NK-92 (cell line): ENCODE data around the gene PSMD11.

Experiments used
- DNase-seq: peaks from one replicate; lab custom pipeline; 2025; ENCODE audit not compliant: unreplicated experiment; lab: John Stamatoyannopoulos, UW

PSMD11 gene

GRCh38 chr17:32489320-32490100 is 45.2 kb downstream of the PSMD11 start:
- DNase-seq = no peak

DNA sequence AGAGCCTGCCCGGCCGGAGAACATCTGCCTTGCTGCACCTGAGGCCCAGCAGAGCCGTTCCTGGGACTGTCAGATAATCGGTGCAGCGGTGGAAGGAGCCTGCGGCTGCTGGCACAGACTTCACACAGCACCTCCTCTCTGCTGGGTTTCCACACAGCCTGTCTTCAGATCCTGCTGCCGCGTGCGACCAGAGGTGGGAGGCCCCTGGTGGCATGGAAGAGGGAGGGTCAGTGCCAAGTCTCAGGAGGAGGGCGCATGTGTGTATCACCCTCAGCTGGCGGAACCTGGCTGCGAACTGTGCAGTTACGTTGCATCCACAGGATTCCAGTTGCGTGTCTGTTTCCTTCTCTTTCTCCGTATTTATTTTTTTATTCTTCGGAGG is 45.8 kb downstream of the PSMD11 start:
- DNase-seq = no peak

GRCh38 chr17:32491371-32492263 is 47.3 kb downstream of the PSMD11 start:
- DNase-seq = no peak

- DNase-seq = no peak
Measured at GRCh38 chr17:32492264-32492589, 47.9 kb downstream of the PSMD11 start.

DNA sequence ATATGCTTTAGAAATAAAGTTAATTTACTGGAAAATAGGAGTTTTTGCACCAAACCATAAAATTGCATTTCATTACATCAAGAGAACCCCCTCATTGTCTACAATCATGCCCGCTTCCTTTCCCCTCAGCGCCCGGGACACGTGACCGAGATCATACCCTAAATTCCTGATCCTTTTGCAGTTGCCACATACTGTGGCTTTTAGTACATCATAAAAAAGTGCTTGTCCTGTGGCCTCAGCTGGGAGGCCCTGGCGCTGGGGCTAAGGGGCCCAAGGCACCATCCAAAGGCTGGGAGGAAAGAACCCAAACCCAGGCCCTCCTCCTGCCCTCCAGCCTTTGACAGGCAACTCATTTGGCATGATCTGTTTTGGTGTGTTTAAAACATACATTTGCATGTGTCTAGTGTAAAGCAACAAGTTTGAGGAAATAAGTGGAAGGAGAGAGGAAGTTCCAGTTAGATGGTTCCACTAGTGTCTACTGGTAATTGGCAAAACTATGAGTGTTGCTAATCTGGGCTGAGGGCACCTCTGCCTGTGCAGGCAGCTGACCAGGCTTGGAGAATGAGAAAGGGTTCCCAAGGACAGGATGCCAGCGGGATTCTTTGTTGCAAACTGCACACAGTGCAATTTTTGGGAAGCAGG is 48.5 kb downstream of the PSMD11 start:
- DNase-seq = no peak

DNA sequence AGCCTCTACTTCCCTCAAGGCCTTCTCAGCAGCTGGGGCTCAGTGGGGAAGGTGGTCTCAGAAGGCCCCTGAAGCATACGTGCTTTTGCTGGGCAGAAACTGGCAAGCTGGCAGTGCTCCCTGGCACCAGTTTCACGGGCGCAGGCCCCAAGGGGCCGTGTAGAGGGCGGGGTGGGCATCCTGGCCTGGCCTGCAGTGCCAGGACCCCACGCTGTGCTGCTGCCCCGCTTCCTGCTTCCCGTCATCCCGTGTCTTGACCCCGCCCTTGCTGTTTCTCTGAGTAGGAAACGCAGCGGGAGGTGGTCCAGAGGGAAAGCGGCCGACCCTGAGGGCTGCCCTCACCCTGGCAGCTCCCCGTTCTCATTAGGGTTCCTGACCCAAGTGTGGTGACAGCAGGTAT is 49.3 kb downstream of the PSMD11 start:
- DNase-seq = no peak

DNA sequence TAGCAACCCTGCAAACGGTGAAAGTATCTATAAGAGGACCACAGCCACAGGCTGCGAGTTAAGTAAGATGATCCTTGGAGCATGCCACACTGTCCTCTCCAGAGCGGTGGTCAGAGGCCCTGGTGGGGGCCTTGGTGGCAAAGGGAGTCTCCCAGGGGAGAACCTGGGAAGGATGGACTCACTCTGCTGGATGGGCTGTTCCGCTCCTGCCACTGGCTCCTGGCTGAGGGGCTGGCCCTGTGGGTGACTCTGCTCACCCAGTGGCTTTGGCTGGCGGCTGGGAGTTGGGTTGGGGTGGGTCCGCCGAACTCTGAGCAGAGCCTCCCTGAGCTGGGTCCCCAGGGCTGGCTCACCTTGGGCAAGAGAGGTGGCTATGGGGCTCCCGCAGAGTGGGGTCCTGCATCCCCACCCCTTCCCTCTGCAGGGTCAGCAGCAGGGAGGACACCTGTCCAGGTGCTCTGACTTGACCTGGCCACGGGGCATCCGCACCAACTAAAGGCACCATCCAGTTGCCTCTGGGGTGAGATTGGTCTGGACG is 49.7 kb downstream of the PSMD11 start:
- DNase-seq = no peak

DNA sequence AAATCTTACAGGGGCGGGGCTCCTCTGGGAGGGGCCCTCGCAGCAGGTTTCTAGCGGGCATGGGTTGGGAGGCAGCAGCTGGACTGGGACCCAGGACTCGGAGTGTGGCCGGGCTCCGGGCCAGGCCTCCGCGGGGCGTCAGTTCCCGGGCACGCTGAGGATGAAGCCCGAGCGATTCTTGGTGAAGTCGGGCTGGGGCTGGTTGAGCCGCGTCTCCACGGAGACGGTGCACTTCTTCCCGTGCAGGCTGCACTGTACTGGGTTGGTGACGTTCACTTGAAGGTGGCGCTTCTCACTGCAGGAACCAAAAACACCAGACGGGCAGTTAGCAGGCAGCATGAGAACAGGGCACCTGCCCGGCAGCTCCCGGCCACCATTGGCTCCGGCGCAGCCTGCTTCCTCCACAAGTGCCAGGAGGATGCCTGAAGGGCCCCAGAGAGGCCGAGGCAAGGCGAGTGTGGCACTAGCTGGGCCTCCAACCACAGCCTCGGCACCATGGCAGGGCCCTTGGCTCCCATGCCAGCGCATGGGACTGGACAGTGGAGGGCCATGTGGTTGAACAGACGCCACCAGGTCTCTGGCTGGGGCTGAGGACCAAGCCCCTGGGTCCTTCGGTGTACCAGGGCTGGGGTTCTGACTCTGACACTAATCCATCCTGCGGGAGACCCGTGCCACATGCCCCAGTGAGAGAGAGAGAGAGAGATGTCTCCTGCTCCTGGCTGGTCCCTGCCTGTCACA is 50.5 kb downstream of the PSMD11 start:
- no peak for DNase-seq

DNA sequence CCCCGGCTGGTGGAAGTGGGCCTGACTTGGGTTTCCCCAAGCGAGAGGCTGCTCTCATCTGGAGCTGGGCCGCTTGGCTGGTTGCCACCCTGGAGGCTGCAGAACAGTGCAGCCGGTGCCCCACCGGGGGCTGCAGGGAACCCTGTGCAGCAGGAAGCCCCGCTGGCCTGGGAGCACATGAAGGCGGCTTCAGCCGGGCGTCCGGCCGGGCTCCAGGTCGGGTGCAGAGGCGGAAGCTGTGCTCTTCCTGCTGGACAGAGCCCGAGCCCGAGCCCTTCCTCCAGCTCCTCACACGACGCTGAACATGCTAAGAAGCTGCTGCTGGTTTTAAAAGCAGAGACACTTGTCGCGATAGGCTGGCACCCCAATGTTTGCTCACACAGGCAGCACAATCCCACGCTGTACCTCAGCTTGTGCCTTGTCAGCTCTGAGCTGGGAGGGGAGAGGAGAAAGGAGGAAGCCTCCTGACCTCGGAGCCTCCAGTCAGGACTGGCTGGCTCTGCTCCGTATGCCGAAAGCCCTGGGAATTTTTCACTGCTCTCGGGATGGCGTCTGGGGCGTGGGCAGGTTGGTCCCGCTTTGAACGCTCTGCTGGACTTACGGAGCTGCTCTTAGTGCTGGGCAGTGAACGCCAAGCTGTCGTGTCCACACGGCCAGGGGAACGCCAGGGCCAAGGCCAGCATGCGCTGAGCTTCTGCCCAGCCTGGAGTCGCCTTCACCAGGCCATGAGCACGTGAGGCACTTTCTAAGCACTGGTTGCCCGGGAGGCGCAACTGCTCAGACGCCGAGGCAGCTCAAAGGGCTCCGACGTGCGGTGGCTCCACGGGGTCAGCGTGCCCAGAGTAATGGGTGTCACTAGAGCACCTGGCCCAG is 51.3 kb downstream of the PSMD11 start:
- DNase-seq = no peak

DNA sequence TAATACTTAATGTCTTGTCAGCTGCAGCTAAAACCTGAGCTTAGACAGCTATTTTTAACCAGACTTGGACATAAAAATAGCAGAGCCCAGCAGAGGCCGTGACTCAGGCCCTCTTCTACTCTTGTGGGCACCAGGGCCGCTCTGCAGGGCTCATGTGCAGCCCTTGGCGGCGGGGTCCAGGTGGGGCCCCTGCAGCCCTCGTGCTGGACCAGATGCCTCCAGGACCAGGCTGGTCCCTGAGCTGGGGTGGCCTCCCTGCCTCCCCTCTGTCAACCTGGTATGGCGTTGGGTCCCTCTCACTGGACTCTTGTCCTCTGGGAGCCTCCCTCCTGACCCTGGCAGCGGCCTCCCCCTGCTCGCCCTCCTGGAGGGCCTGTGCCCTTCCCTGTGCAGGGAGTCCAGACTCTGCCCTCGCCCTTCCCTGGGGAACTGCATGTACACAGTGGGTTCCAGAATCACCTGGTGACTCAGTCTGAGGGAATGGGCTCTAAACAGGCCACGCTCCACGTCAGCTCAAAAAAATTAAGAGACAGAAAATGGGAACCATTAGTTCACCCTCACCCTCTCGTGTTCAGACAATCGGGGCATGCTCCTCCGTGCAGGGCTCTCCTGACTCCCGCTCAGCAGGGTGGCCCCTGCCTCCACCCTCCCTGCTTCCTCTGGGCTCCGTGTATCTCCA is 52.2 kb downstream of the PSMD11 start:
- no peak for DNase-seq

- DNase-seq = no peak
Measured at GRCh38 chr17:32497431-32498205, 53.3 kb downstream of the PSMD11 start.

- no peak for DNase-seq
Measured at GRCh38 chr17:32498391-32498790, 54.1 kb downstream of the PSMD11 start.

DNA sequence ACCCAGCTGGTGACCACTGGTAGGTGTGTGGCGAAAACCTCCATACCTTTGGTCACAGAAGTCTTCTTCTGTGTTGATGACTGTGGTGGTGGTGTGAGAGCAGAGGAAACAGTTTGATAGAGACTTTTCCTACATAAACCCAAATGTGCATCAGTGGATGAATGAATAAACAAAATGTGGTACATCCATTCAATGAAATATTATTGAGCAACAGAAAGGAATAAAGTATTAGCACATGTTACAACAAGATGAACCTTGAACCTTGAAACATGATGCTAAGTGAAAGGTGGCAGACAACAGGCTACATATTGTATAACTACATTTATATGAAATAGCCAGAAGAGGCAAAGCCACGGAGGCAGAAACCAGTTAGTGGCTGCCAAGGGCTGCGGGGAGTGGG is 57.7 kb downstream of the PSMD11 start:
- no peak for DNase-seq

DNA sequence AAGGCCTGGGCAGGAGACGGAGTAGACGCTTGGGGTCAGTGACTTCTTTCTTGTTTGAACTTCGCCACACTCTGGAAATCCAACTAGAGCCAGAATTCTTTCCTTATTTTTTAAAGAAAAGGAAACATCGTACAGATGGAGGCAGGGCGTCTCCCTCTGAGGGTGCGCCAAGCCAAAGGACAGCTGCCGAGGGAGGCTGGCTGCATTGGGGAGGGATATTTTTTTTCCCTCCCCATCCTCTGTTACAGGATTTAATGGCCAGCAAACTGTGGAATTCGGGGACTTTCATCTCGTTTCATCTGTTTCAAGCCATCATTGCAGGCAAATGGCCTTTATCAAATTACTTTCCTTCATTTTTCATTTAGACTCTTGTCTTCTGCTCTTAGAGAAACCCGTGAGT is 58.4 kb downstream of the PSMD11 start:
- DNase-seq = no peak

- DNase-seq = no peak
Measured at GRCh38 chr17:32503251-32504165, 59.2 kb downstream of the PSMD11 start.

DNA sequence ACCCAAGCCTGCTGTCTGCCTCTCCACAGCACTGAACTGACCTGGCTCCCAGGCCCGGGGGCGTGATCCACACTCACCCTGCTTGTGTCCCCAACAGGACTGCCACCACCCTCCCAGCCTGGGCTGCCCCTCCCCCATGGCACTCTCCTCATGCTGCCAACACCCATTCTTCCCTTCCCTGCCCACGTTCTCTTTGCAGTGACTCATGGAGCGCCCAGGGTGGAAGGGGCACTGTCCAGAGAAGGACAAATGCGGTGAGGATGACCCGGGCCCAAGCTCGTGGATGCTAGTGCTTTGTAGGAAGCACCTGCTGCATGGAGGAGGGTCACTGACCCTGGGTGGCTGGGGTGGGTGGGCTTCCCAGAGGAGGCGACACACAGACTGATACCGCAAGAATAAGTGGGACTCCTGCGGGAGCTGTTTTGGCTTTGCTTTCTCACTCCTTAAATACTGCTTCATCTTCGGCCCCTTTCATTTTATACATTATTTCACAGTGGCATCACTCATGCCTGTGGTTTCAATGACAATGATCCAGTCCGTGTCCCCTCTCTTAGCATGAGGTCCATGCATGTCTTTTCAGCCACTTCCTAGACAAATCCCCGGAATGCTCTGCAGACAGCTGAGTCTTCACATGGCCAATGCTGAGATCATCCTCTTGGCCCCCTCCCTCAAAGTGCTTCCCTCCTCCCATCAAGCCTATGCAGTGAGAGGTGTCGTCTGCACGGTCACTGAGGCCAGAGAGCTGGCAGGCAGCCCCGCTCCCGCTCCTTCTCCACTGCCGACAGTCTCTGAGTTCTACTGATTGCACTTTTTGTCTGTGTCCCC is 60.1 kb downstream of the PSMD11 start:
- DNase-seq = no peak

DNA sequence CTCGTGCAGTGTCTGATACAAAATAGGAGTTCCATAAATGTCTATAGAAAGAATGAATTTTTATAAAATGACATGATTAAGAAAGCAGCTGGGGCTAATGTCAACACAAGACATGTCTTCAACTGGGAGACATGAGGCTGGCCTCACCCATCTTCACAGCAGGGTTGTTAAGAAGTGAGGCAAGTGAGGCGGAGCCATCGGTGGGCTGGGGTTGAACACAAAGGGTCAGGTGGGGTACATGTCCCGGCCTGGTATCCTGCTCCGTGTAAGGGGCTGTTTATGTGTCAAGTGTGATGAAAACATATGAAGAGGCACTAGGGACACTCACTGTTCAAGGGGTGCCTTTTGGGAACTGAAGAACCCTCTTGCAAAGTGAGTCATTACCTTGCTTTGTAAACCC is 64.6 kb downstream of the PSMD11 start:
- no peak for DNase-seq
